Pons (tissue), 1 donor: ENCODE data around the gene ABHD5.

ENCODE experiments used
- DNase-seq: peaks from one replicate; pipeline ENCODE4 v3.0.0-alpha.2; 2016; ENCODE audit warnings: low spot score

Gene ABHD5

GRCh38 chr3:43757666-43758321, 67.1 kb downstream of the ABHD5 start:
- DNase-seq = no peak

GRCh38 chr3:43758592-43759225, 68.0 kb downstream of the ABHD5 start:
- DNase-seq = no peak

GRCh38 chr3:43759297-43759782, 68.6 kb downstream of the ABHD5 start:
- DNase-seq = peak; percentile 49

GRCh38 chr3:43759938-43760337, 69.2 kb downstream of the ABHD5 start:
- no peak for DNase-seq

- no peak for DNase-seq
Observed at GRCh38 chr3:43760938-43761337, 70.2 kb downstream of the ABHD5 start.

GRCh38 chr3:43762451-43762850, 71.7 kb downstream of the ABHD5 start:
- DNase-seq = no peak

- no peak for DNase-seq
Observed at GRCh38 chr3:43764056-43764455, 73.3 kb downstream of the ABHD5 start.

GRCh38 chr3:43764471-43764870, 73.7 kb downstream of the ABHD5 start:
- DNase-seq = no peak

- no peak for DNase-seq
Observed at GRCh38 chr3:43765521-43765971, 74.8 kb downstream of the ABHD5 start.

GRCh38 chr3:43766672-43767465, 76.1 kb downstream of the ABHD5 start:
- no peak for DNase-seq

GRCh38 chr3:43768381-43768973, 77.7 kb downstream of the ABHD5 start:
- DNase-seq = peak; percentile 46

- peak; percentile 85 for DNase-seq
Observed at GRCh38 chr3:43769097-43769884, 78.6 kb downstream of the ABHD5 start.

- DNase-seq = no peak
Observed at GRCh38 chr3:43769885-43770425, 79.2 kb downstream of the ABHD5 start.

GRCh38 chr3:43770426-43771103, 79.8 kb downstream of the ABHD5 start:
- peak; percentile 18 for DNase-seq

GRCh38 chr3:43771610-43772009, 80.9 kb downstream of the ABHD5 start:
- DNase-seq = no peak

- DNase-seq = no peak
Observed at GRCh38 chr3:43773273-43774094, 82.7 kb downstream of the ABHD5 start.

GRCh38 chr3:43774799-43775198, 84.1 kb downstream of the ABHD5 start:
- peak; percentile 16 for DNase-seq

- DNase-seq = no peak
Observed at GRCh38 chr3:43776101-43776500, 85.4 kb downstream of the ABHD5 start.

GRCh38 chr3:43779850-43780249, 89.1 kb downstream of the ABHD5 start:
- no peak for DNase-seq

- DNase-seq = no peak
Observed at GRCh38 chr3:43782541-43782940, 91.8 kb downstream of the ABHD5 start.
